ENCODE measurements around the gene SYCE1L.
"Not testable (repeated sequence)": the region's sequence is repeated elsewhere in the genome, so short reads cannot be mapped to it uniquely, and the experiment has no call there.

SYCE1L gene

DNA sequence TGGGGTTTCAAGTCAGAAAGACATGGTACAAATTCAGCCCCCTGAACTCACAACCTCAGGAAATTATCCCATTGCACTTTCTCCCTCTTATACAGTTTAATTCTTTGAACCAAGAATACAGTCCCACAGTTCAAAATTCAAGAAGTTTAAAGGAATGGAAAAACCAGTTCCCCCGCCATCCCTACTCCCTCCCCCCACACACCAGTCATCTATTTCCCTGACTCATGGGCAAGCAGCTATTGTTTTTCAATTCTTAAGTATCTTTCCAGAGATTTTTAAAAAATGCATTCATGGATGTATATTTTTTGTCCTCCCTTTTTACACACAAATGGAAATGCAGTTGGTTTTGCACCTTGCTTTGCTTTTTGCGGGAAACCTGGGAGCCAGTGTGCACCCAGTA, 7.3 kb downstream of the SYCE1L start:
- FAIRE-seq, result no peak

DNA sequence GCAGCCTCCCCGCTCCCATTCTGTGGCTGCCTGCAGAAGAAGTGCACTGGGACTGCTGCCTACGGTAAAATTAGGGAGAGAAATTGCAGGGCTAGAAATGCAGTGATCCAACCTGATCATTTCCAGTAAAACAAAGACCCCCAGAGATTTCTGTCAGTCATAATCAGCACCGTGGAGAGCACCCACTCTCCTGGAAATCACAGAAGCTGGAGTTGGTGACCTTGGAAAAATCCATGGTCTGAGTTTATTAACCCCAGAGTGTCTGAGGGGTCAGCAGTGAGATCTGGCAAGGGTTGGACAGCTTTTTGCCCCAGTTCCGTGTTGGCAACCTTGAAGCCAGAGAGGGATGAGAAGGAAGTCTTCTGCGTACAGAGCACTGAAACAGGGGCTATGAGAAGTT, 7.8 kb downstream of the SYCE1L start:
- no peak for FAIRE-seq

DNA sequence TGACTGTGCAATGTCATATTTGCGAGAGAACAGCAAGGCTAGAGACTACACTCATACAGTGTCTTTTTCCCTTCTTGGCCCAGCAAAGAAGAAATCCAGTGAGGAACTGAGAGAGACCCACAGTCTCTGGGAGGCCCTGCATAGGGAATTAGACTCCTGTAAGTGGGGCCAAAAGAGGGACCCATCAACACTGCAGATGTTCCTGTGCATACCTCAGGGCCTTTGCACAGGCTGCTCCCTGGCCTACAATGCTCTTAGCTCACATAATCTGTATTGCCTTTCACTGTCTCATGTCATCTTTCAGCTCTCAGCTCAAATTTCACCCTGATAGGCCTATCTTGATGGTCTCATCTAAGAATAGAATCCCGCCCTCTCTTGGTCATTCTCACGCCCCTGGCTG, 9.2 kb downstream of the SYCE1L start:
- no peak for FAIRE-seq

DNA sequence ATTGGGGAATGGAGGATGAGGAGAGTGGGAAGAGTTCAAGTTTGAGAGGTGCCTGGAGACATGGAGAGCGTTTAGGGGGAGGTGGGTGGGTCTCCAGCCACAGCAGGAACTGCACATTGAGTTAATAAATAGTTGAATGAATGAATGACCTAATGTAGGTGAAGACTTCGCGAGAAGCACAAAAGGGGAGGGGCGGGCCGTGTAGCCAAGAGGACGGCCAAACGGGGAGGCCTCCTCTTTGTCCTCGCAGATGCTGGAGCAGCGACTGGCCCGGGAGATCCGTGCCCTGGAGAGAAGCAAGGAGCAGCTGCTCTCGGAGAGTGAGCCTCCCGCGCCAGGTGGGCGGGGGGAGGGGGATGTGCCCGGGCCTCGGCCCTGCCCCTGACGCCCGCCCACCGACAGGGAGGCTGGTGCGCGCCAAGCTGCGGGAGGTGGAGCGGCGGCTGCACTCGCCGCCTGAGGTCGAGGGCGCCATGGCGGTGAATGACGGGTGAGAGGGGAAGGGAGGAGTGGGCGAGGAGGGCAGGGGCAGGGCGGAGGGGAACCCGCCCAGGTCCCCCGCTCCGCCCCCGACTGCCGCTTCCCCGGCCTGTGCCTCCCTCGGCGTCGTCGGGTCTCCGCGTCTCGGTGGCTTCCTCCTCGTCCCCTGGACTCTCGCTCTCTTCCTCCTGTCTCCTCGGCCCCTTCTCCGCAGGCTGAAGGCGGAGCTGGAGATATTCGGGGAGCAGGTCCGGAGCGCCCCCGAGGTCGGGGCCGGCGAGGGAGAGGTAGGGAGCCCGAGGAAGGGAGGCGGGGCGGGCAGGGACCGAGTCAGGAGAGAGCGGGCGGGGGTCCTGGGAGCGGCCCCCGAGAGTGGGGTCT, 12.9 kb downstream of the SYCE1L start:
- FAIRE-seq, result no peak

DNA sequence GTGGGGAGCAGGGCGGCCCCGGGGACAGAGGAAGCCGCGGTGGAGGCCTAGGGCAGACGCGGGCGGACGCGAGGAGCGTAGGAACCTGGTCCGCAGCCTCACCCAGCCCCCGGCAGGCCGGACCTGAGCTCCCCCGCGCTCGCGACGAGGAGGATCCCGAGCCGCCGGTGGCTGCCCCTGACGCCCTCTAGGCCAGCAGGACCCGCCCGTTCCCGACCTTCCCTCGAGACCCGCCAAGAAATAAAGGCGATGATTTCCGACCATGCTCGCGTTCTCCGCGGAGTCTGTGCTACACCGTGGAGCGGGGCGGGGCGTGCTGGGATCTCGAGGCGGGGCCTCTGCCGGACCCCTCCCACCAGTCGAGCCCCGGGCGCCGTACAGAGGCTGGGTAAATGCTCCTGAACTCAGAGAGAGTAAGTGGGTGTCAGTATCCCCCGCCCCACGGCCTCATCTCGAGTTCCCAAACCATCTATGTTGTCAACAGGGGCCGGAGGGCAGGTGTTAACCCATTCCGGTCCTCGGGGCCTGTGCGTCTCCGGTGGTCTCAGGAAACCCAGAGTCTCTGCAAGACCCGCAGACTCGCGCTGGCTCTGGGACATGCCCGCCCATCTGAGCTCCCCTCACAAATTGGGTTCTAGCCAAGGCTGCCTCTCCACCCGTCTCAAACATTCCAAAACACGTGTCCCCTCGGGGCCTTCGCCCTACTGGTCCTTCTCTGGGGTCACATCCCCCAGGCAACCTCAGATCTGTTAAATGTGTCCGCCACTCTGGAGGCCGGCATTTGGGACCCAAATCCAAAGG, 13.7 kb downstream of the SYCE1L start:
- FAIRE-seq, result no peak

DNA sequence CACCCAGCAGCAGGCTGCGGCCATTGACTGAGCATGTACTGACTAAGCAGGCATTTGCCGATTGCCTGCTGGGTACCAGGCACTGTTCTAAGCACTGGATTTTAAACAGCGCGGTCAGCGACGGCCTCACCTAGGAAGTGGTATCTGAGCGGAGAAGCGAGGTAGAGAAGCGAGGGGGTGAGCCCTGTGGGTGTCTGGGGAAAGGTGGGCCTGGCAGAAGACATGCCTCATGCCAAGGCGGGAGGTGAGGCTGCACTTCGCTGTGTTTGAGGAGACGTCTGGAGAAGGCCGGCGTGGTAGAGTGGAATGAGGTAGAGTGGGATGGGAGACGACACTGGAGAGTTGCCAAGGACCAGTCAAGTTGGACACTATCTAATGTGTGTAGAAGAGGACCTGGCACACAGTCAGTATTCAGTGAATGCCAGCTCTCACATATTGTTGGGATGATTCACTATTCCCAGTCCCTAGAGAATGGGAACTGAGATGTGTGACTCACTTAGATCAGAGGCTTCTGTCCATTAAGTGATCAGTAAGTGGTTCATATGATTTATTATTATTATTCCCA, 14.4 kb downstream of the SYCE1L start:
- no peak for FAIRE-seq

DNA sequence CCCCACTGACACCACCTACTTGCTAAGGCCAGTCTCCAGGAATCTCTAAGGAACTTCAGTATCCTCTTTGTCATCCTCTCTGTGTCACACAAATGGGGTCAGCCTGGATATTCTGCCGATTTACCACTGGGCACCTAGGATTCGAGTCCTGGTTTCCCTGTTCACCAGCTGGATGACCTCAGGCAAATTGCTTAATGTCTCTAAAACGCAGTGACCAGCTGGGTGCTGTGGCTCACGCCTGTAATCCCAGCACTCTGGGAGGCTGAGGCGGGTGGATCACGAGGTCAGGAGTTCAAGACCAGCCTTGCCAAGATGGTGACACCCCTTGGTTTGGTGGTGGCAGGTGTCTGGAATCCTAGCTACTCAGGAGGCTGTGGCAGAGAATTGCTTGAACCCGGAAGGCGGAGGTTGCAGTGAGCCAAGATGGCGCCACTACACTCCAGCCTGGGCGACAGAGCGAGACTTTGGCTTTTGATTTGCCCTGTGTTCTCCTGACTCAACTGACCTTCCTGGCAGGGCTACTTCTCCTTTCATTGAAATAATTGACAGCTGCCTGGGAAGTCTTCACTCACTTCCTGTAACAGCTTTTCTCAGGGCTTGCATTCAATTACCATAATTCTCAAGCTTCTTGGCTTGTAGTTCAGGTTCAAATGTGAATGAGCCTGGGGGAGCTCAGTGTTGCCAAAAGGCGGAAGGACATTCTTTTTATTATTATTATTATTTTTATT, 15.4 kb downstream of the SYCE1L start:
- FAIRE-seq, result no peak

DNA sequence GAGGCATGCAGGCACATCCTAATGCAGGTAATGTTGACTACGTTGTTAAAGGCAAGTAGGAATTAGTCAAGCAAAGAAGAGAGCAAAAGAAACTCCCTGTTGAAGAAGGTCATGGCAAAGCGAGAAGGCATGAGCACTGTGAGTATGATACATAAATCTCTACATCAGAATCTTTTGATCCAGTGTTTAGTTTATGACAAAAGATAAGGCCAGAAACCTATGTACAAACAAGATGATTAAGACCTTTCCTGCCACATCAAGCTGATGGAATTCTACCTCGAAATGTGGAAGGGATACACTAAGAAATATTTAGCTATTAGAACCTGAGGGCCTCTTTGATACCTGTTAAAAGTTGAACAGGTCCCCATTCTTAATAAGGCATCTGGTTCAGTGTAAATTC, 20.2 kb downstream of the SYCE1L start:
- FAIRE-seq, result no peak

DNA sequence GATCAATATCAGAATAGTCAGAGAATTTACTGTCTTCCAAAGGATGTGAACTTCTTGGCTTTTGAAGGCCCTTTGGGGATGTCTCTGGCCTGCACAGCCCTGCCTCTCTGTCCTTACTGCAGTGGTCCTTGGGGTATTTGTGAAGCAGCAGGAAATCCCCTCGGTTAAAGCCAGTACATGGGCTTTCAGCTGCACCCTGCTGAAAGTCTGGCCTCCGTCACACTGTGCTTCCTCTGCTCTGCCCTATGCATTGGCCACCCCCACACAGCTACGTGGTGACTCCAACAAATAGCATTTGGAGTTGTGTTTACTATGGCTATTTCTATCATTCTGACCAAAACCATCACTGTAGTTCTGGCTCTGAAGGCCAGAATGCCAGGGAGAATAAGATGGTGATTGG, 21.2 kb downstream of the SYCE1L start:
- FAIRE-seq, result no peak

DNA sequence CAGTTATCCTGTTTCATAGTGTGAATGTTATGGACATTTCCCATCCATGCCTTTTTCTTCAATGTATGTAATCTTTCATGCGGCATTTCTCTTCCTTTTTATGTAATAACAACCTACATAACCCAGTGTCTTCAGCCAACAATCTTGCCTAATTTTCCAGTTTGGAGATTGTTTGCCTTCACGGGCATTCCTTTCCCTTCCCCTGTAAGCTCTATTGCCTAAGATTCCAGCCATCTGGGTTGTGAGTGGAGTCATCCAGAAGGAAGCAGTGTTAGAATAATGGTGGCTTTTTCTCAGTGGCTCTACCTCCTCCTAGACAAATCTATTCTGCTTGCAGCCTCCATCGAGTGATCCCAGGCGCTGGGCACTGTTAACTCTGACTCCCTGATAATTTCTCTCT, 22.3 kb downstream of the SYCE1L start:
- FAIRE-seq, result no peak

DNA sequence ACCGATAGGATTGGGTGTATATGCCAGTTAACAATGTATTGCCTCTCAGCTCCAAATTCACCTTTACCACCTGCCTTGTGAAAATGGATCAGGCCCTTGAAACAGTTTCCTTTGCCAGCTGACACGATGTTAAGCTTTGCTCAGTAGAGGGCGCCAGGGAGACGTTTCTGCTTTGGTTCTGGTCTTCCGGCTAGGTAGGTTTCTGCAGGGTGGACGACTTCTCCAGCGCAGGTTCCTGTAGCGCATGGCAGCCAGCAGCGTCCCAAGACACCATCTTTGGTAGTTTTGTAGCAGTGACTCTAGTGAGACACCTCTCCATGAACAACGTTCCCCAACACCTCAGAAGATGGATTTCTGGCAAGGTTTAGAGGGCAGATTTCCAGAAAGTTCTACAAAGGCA, 24.0 kb downstream of the SYCE1L start:
- FAIRE-seq, result no peak

DNA sequence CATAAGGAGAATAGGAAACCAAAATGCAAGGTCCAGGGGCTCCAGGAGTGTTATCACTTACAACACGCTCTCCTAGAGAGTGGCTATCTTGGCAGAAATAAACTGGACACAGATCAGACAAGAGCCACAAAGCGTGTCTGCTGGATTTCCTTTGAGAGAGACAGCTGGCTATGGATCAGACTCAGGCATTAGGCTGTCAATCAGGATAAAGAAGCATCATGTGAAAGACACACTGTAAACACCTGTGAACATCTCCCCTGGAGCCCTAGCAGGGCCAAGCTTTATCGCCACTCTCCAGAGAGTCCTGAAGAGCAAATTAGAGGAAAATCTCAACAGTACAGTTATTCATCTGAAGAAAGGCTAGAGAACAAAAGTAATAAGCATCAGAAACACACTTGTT, 26.0 kb downstream of the SYCE1L start:
- no peak for FAIRE-seq

DNA sequence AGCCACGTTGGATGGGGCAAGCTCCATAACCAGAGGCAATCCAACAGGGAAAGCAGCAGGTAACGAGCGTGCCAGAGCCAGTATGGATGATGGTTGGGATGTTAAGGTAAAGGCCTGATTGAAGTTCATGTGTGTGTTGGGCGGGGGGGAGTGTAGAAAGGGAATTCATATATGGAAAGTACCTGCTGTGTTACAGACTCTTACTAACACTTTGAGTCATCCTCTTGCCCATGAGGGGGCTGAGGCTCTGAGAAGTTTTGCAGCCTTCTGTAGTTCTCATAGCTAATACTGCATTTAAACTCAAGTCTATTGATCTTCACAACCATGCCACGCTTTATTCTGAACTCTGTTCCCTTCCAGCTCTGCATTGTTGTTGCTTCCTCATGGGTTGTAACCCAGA, 28.5 kb downstream of the SYCE1L start:
- no peak for FAIRE-seq

DNA sequence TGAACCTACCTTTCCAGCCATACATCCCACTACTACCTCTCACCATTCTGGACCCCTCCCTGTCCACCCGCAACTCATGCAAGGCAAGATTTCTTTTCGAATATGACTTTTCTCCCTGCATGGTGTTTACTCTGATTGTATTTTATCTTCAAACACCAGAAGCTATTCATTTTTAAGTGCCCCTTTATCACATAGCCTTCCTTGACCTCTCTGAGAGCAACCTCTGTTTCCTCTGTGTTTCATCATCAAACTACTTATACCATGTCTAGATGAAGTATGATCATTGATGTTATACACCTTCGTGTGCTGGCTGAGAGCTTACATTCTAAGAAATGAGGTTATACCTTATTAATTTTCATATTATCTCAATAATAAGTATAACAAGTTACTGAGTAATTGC, 31.8 kb downstream of the SYCE1L start:
- no peak for FAIRE-seq

DNA sequence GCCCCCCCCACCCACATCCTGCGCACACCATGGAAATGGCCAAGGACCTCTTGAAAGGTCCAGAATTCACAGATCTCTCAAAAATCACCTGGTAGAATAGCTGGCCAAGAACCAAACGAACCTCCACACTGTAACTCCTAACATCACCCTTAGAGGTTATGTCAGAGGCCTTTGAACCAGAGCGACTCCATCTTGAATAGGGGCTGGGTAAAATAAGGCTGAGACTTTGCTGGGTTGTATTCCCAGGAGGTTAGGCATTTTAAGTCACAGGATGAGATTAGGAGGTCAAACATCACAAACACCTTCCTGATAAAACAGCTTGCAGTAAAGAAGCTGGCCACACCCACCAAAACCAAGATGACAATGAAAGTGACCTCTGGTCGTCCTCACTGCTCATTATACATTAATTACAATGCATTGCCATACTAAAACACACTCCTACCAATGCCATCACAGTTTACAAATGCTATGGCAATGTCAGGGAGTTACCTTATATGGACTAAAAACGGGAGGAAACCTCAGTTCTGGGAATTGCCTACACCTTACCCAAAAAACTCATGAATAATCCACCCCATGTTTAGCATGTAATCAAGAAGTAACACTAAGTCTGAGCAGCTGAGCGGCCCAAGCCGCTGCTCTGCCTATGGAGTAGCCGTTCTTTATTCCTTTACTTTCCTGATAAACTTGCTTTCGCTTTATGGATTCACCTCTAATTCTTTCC, 34.8 kb downstream of the SYCE1L start:
- no peak for FAIRE-seq

DNA sequence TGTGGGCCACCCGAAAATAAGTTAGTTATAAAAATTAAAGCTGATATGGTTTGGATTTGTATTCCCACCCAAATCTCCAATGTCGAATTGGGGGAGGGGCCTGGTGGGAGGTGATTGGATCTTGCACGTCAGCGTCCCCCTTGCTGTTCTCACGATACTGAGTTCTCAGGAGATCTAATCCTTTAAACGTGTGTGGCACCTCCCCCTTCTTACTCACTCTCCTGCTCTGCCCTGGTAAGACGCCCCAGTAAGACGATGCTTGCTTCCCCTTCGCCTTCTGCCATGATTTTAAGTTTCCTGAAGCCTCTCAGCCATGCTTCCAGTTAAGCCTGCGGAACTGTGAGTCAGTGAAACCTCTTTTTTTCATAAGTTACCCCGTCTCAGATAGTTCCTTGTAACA, 35.4 kb downstream of the SYCE1L start:
- no peak for FAIRE-seq

DNA sequence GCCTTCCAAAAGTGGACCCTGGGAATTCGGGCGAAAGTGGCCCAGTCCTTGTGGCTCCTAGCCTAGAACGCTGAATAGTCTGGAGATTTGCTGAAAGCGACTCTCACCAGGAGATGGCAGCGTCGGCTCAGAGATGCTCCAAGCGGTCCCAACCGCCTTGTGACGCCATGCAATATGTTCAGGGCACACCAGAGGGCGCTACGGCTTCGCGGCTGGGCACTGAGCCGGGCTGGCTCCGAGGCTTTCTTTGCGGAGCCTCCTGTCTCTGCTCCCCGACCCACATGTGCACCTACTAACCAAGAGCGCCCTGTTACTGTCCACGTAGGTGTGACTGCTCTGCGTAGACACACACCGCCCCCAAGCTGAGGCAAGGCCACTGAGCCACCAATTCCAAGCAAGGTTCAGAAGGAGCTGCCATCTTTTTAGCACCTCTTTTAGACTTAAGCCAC, 36.9 kb downstream of the SYCE1L start:
- FAIRE-seq, result peak; percentile 88

DNA sequence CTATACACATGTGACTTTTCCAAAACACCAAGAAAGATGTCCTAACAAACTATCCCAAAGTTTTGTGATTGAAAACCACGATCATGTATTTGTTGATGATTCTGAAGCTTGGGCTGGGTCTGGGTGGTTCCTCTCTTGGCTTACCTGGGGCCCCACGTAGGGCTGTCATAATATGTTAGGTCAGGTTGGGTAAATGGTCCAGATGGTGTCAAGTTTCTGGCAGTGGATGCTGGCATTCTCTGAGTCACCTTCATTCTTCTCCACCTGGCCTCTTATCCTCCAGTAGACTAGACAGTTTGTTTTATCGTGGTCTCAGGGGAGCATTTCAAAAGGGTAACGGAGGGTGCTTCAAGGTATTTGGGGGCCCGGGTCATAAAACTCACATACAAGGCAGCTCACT, 39.4 kb downstream of the SYCE1L start:
- FAIRE-seq, result no peak

DNA sequence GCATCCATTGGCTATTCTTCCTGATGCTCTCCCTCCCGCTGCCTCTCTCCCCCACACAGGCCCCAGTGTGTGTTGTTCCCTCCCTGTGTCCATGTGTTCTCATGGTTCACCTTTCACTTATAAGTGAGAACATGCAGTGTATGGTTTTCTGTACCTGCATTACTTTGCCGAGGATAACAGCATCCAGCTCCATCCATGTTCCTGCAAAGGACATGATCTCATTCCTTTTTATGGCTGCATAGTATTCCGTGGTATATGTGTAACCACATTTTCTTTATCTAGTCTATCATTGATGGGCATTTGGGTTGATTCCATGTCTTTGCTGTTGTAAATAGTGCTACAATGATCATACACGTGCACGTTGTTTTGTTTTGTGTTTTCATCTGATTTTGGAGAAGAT, 43.3 kb downstream of the SYCE1L start:
- not testable (repeated sequence) for FAIRE-seq

DNA sequence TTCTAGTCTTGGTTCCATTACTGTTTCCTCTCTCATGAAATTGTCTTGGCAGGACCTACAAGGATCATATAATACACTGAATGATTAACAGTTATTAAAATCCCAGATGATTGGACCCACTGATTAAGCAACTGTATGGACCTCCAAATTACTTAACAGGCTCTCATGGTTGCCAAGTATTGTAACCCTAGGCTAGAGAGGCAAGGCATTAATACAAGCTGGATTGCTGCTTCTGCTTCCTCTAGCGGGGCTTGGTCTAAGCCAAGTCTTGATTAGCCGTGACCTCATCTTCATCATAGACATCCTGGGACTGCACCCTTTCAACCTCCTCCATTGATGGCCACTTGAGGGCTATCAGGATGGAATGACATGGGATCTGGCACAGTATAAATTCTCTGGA, 46.9 kb downstream of the SYCE1L start:
- FAIRE-seq, result no peak

DNA sequence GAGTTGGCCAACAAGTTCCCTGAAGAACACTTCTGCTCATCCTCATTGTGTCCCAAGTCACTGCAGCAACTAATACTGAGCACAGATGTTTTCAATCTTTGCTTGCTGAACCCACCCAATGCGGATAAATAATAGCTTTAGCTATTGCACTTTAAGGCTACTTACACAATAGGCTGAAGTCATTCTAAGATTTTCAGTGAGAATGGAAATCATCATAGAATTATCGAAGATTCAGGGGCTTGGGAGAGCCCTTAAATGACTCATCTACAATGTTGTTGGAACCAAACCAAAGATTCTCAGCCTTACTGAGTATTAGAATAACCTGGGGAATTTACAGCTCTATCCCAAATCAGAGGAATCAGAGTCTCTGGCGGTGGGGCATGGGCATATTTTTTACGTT, 51.2 kb downstream of the SYCE1L start:
- no peak for FAIRE-seq
